Heart right ventricle (tissue), 16 donors: ENCODE results near the gene CDX4. TPM values are rescaled to one million over a fixed set of nuclear protein-coding genes. Genes with fewer than 3 reads are reported as not detected.
"Not testable (repeated sequence)": the region's sequence is repeated elsewhere in the genome, so short reads cannot be mapped to it uniquely, and the experiment has no call there.

Experiments used
- ATAC-seq, 8 donors: fragments of 200-7000 bp; cut with Tn5 transposase; one replicate each; pipeline ENCODE4 v1.9.1; 2020; ENCODE audit warnings: mild to moderate bottlenecking in 8 of 8, moderate library complexity in 8 of 8, moderate number of reproducible peaks in 1 of 8
- DNase-seq, 2 donors: peaks; one replicate each; pipeline ENCODE4 v3.0.0-alpha.2; 2020
- H3K27ac ChIP-seq, 10 donors: fragments of 200-600 bp; sonication (generic) in 2 of 10; one replicate each; pipeline versions ENCODE4 v1.5.0 to v1.8.0; 2020 to 2022; ENCODE audit warnings: mild to moderate bottlenecking in 3 of 10
- H3K27me3 ChIP-seq, 7 donors: fragments of 200-600 bp; one replicate each; pipeline ENCODE4 v1.8.0; 2021 to 2022; ENCODE audit warnings: mild to moderate bottlenecking in 2 of 7
- H3K36me3 ChIP-seq, 9 donors: fragments of 200-600 bp; sonication (generic) in 1 of 9; one replicate each; pipeline versions ENCODE4 v1.5.0 to v1.8.0; 2020 to 2022; ENCODE audit warnings: mild to moderate bottlenecking in 2 of 9
- H3K4me1 ChIP-seq, 9 donors: fragments of 200-600 bp; sonication (generic) in 1 of 9; one replicate each; pipeline versions ENCODE4 v1.5.0 to v1.8.0; 2020 to 2022; ENCODE audit warnings: mild to moderate bottlenecking in 4 of 9
- H3K4me3 ChIP-seq, 10 donors: fragments of 200-600 bp; sonication (generic) in 2 of 10; one replicate each; pipeline versions ENCODE4 v1.5.0 to v1.8.0; 2020 to 2022; ENCODE audit warnings: mild to moderate bottlenecking in 7 of 10, moderate library complexity in 2 of 10
- H3K9me3 ChIP-seq, 11 donors: fragments of 200-600 bp in 10 of 11; sonication (generic) in 2 of 11; one replicate each; pipeline versions ENCODE4 v1.5.0 to v1.8.0; 2013 to 2022; ENCODE audit warnings: mild to moderate bottlenecking in 2 of 11, control low read depth in 1 of 11, moderate library complexity in 1 of 11
- CTCF ChIP-seq, 9 donors: fragments of 200-600 bp; sonication (generic) in 2 of 9; IDR thresholded peaks; one replicate each; pipeline versions ENCODE4 v1.5.0 to v1.8.0; 2021 to 2022; ENCODE audit warnings: antibody characterized with exemption in 9 of 9, mild to moderate bottlenecking in 5 of 9, moderate library complexity in 1 of 9
- WGBS, 2 donors: extraction: QIAGEN DNeasy Blood & Tissue Kit; methylation state at CpG; one replicate each; pipeline ENCODE4 v1.1.7; 2013; ENCODE audit warnings: inconsistent platforms in 1 of 2; 5-methylcytosine and 5-hydroxymethylcytosine counted together
- intact Hi-C, 10 donors: fragments of 100-400 bp; cut with DNase I; formaldehyde crosslinking; loops; one replicate each; pipeline versions ENCODE4 v1.11.1 to v1.14.2; 2022
- polyA plus RNA-seq, 2 donors: library from polyadenylated mRNA; stranded (reverse); fragments of 200-250 nt; gene quantifications; one replicate each; pipeline ENCODE4 v1.2.3, GENCODE V29; 2013
- total RNA-seq, 10 donors: library from RNA; stranded (reverse); fragmentation: NEBNext Ultra II Directional in 3 of 10; extraction: Animal tissue kit (Norgen Biotek cat#: 25700) in 3 of 10; gene quantifications; one replicate each; pipeline versions ENCODE4 v1.2.1 to v1.2.4, GENCODE V29; 2021 to 2023
- donor health status: Arrhythmogenic right ventricular cardiomyopathy.
- donor health status: ischemic (EF 13 %, LVEDD 7.1; RV severe dilation, severe dysfunction).
- donor health status: healthy with polysubstance abuse.
- donor health status: DM: no; HTN: yes; CAD: no.
- donor health status: DM: no; HTN: no; CAD: no.
- donor health status: ischemic (EF 25% LVEDD 6.9; RV normal size, moderate dysfunction).
- donor health status: ischemic (EF 25% LVEDD 5.7; RV mildly dilated, moderate dysfunction).
- donor health status: healthy.
- donor health status: DM: yes; HTN: yes; CAD: no.
- donor health status: Ischemic cardiomyopathy.
- donor health status: ischemic (EF 35%, LVEDD 5.7; RV mildly dilated, moderate dysfunction).
- donor health status: nonischemic (EF 11% LVEDD 7.7; RV severe dilation, severe dysfunction).
- donor health status: DM: yes; HTN: yes; CAD: no.
- donor health status: PGD.
- donor health status: ischemic (EF 29% LVEDD 5.4; RV normal size, mild dysfunction).
- donor health status: nonischemic (EF 23%, LVEDD 6.1; RV moderate dilation, normal function).

The CDX4 gene
- total and polyA plus RNA-seq, 12 donors: not detected

DNA sequence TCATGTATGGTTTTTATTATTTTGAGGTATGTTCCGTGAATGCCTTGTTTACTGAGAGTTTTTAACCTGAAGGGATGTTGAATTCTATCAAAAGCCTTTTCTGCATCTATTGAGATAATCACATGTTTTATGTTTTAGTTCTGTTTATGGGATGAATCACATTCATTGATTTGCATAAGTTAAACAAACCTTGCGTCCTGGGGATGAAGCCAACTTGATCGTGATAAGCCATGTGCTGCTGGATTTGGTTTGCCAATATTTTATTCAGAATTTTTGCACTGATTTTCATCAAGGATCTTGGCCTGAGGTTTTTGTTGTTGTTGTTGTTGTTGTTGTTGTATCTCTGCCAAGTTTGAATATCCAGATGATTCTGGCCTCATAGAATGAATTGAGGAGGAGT, 43.8 kb downstream of the CDX4 start:
- 79 to 88% methylated on average over 3 of the region's 3 CpGs for WGBS, 2 donors

GRCh38 chrX:73492178-73492577, 45.3 kb downstream of the CDX4 start:
- Histone ChIP-seq H3K27me3 (peaks cover 0 to 11% (median 0%) of the 10 kb centered on the region in 7 donors), H3K9me3 (peaks cover 0 to 12% (median 0%) of the 10 kb centered on the region in 11 donors)
- DNase-seq, ATAC-seq, H3K4me3 ChIP-seq, intact Hi-C loops, H3K27ac ChIP-seq, H3K36me3 ChIP-seq, H3K4me1 ChIP-seq: not testable (repeated sequence)
- WGBS, 2 donors: 82 to 89% methylated on average over 4 of the region's 4 CpGs

More for the DNA sequence above, 43.8 kb downstream of the CDX4 start:
- no peaks in the 10 kb centered on the region for H3K36me3 ChIP-seq
- no peaks in the 10 kb centered on the region for H3K4me1 ChIP-seq
- intact Hi-C loops: no loop called here
- no peaks in the 10 kb centered on the region for H3K27me3 ChIP-seq
- TF ChIP-seq CTCF (IDR thresholded peaks at IDR 0.05): no peak
- no peak for DNase-seq
- no peak overlapping the region for H3K27ac ChIP-seq
- H3K4me3 ChIP-seq: no peak overlapping the region
- no peak for ATAC-seq
- peaks cover 0 to 12% (median 0%) of the 10 kb centered on the region in 11 donors for H3K9me3 ChIP-seq

Other genes with a start within 250 kb of the CDX4 start
- 10 to 100 TPM in 5 of 10 donors, 1 to 10 TPM in 5; 4.0 to 16.7 (median 10.3) TPM for gene NAP1L2, start 232.2 kb upstream of the CDX4 start, total RNA-seq
- 1 to 10 TPM in 1 of 2 donors, under 1 TPM in 1; 0.20 to 2.2 TPM for gene NAP1L2, start 232.2 kb upstream of the CDX4 start, polyA plus RNA-seq
- 10 to 100 TPM; 10.1 to 15.3 (median 12.0) TPM for gene CHIC1, start 116.1 kb downstream of the CDX4 start, total RNA-seq
- 1 to 10 TPM; 2.4 to 3.7 TPM for gene CHIC1, start 116.1 kb downstream of the CDX4 start, polyA plus RNA-seq